Measurements from ENCODE around the gene TNK1. TPM values are rescaled to one million over a fixed set of nuclear protein-coding genes. Genes with fewer than 3 reads are reported as not detected.

The TNK1 gene
- total and polyA plus RNA-seq, 2 of the 8 experiments (the other 6 are each of a cell fraction or from before 2014, with no cell fraction given) = 7.6 to 9.5 TPM

- no peak for TF ChIP-seq BCL11A (IDR thresholded peaks at IDR 0.05; ENCODE audit: low read depth in 2 of 2, low read length in 2 of 2)
- no peak for TF ChIP-seq USF2 (IDR thresholded peaks at IDR 0.05; ENCODE audit: low read length)
- TF ChIP-seq BRCA1 (IDR thresholded peaks at IDR 0.05; ENCODE audit: low read depth, low read length) = no peak
- TF ChIP-seq PHF8 (conservative IDR thresholded peaks at IDR 0.05; ENCODE audit: low read depth, low read length) = no peak
- no peak for TF ChIP-seq POU5F1 (IDR thresholded peaks at IDR 0.05; ENCODE audit: low read depth, low read length)
- no peak for TF ChIP-seq EZH2 (IDR thresholded peaks at IDR 0.05; ENCODE audit: low read depth, low read length, severe bottlenecking)
- no peak for TF ChIP-seq MAX (IDR thresholded peaks at IDR 0.05)
- TF ChIP-seq CREB1 (IDR thresholded peaks at IDR 0.05) = no peak
- TF ChIP-seq CHD1 (IDR thresholded peaks at IDR 0.05; ENCODE audit: low read depth, low read length) = no peak
- TF ChIP-seq YY1 (IDR thresholded peaks at IDR 0.05; ENCODE audit: low read depth, low read length) = no peak
- no peak for TF ChIP-seq SIRT6 (IDR thresholded peaks at IDR 0.05; ENCODE audit: low read length)
Observed at GRCh38 chr17:7382901-7383300, 2.0 kb downstream of the TNK1 start (continued).
